Liver (tissue), 9 donors: Measurements from ENCODE around the gene LHFPL5. TPM values are rescaled to one million over a fixed set of nuclear protein-coding genes. Genes with fewer than 3 reads are reported as not detected.

ENCODE experiments used
- DNase-seq: peaks from one replicate; pipeline ENCODE4 v3.0.0-alpha.2; 2017; ENCODE audit warnings: low spot score
- H3K27ac ChIP-seq, 2 donors: one replicate each; pipeline ENCODE4 v1.7.0; 2013; ENCODE audit warnings: inconsistent platforms in 2 of 2, low read length in 2 of 2, control low read depth in 1 of 2, low read depth in 1 of 2, mild to moderate bottlenecking in 1 of 2
- H3K27me3 ChIP-seq, 4 donors: one replicate each; pipeline versions ENCODE4 v1.6.1 to v1.7.0; 2013; ENCODE audit warnings: low read length in 3 of 4, inconsistent platforms in 1 of 4, mild to moderate bottlenecking in 1 of 4, moderate library complexity in 1 of 4; ENCODE audit not compliant: control insufficient read depth in 4 of 4, insufficient read depth in 4 of 4
- H3K36me3 ChIP-seq, 4 donors: one replicate each; pipeline versions ENCODE4 v1.6.1 to v1.7.0; 2013; ENCODE audit warnings: low read length in 3 of 4, mild to moderate bottlenecking in 3 of 4, low read depth in 1 of 4, moderate library complexity in 1 of 4; ENCODE audit not compliant: control insufficient read depth in 4 of 4, insufficient read depth in 3 of 4
- H3K4me1 ChIP-seq, 4 donors: one replicate each; pipeline versions ENCODE4 v1.6.1 to v1.7.0; 2013; ENCODE audit warnings: low read length in 3 of 4, mild to moderate bottlenecking in 3 of 4, moderate library complexity in 1 of 4; ENCODE audit not compliant: control insufficient read depth in 4 of 4, insufficient read depth in 4 of 4
- H3K4me3 ChIP-seq, 3 donors: one replicate each; pipeline versions ENCODE4 v1.6.1 to v1.7.0; 2013; ENCODE audit warnings: low read length in 3 of 3, control low read depth in 1 of 3, low read depth in 1 of 3, mild to moderate bottlenecking in 1 of 3
- H3K9ac ChIP-seq, 2 donors: one replicate each; pipeline ENCODE4 v1.7.0; 2013; ENCODE audit warnings: low read length in 2 of 2, mild to moderate bottlenecking in 2 of 2, moderate library complexity in 2 of 2, control low read depth in 1 of 2, low read depth in 1 of 2
- H3K9me3 ChIP-seq, 4 donors: one replicate each; pipeline versions ENCODE4 v1.6.1 to v1.7.0; 2013; ENCODE audit warnings: low read length in 3 of 4; ENCODE audit not compliant: control insufficient read depth in 4 of 4
- ATF3 ChIP-seq: IDR thresholded peaks from 2 replicates; pipeline ENCODE4 v1.6.1; 2016; ENCODE audit warnings: antibody characterized with exemption
- EGR1 ChIP-seq, 2 donors: IDR thresholded peaks; 2 replicates each; pipeline ENCODE4 v1.6.1; 2016 to 2018; ENCODE audit warnings: antibody characterized with exemption in 2 of 2, low read depth in 2 of 2
- FOXA1 ChIP-seq: IDR thresholded peaks from 2 replicates; pipeline ENCODE4 v1.6.1; 2016; ENCODE audit warnings: antibody characterized with exemption
- FOXA2 ChIP-seq: IDR thresholded peaks from 2 replicates; pipeline ENCODE4 v1.6.1; 2016; ENCODE audit warnings: antibody characterized with exemption
- HNF4A ChIP-seq, 2 donors: conservative IDR thresholded peaks; 2 replicates each; pipeline ENCODE4 v1.6.1; 2016; ENCODE audit warnings: antibody characterized with exemption in 2 of 2, mild to moderate bottlenecking in 2 of 2
- HNF4G ChIP-seq: IDR thresholded peaks from 2 replicates; pipeline ENCODE4 v1.6.1; 2016; ENCODE audit warnings: antibody characterized with exemption
- JUND ChIP-seq, 2 donors: IDR thresholded peaks; 2 replicates each; pipeline ENCODE4 v1.6.1; 2016; ENCODE audit warnings: antibody characterized with exemption in 2 of 2
- MAX ChIP-seq: IDR thresholded peaks from 2 replicates; pipeline ENCODE4 v1.6.1; 2016; ENCODE audit warnings: antibody characterized with exemption
- RAD21 ChIP-seq, 2 donors: IDR thresholded peaks; 2 replicates each; pipeline ENCODE4 v1.6.1; 2016; ENCODE audit warnings: antibody characterized with exemption in 2 of 2, mild to moderate bottlenecking in 2 of 2
- REST ChIP-seq: IDR thresholded peaks from 2 replicates; pipeline ENCODE4 v1.6.1; 2016; ENCODE audit warnings: antibody characterized with exemption, mild to moderate bottlenecking
- RXRA ChIP-seq, 2 donors: IDR thresholded peaks; 2 replicates each; pipeline ENCODE4 v1.6.1; 2017 to 2018; ENCODE audit warnings: antibody characterized with exemption in 2 of 2, mild to moderate bottlenecking in 1 of 2
- SP1 ChIP-seq: IDR thresholded peaks from 2 replicates; pipeline ENCODE4 v1.6.1; 2018; ENCODE audit warnings: antibody characterized with exemption, mild to moderate bottlenecking
- TAF1 ChIP-seq: conservative IDR thresholded peaks from 2 replicates; pipeline ENCODE4 v1.6.1; 2016; ENCODE audit warnings: antibody characterized with exemption, mild to moderate bottlenecking
- YY1 ChIP-seq: IDR thresholded peaks from 2 replicates; pipeline ENCODE4 v1.6.1; 2016; ENCODE audit warnings: antibody characterized with exemption, mild to moderate bottlenecking
- ZBTB33 ChIP-seq: IDR thresholded peaks from 2 replicates; pipeline ENCODE4 v1.6.1; 2016; ENCODE audit warnings: antibody characterized with exemption
- WGBS: extraction: QIAGEN DNeasy Blood & Tissue Kit; methylation state at CpG from one replicate; pipeline ENCODE4 v1.1.7; 2013; 5-methylcytosine and 5-hydroxymethylcytosine counted together
- polyA plus RNA-seq, 2 donors: library from polyadenylated mRNA; stranded (reverse) in 1 of 2; unstranded in 1 of 2; fragments of 200-250 nt in 1 of 2; fragments of >200 nt in 1 of 2; fragmentation: Nextera tagmentation in 1 of 2; extraction: Ambion mirVana in 1 of 2; gene quantifications; one replicate each; pipeline versions ENCODE4 v1.2.1 to v1.2.3, GENCODE V29; 2013 to 2015
- total RNA-seq, 2 donors: library from RNA; depleted of rRNA; stranded (reverse); fragments of >200 nt; gene quantifications; one replicate each; pipeline ENCODE4 v1.2.3, GENCODE V29; 2014
- donor health status: healthy.
- donor health status: healthy.
- donor health status: healthy.
- donor health status: healthy.
- donor health status: healthy.

LHFPL5 gene
- total and polyA plus RNA-seq, 4 donors, result not detected

DNA sequence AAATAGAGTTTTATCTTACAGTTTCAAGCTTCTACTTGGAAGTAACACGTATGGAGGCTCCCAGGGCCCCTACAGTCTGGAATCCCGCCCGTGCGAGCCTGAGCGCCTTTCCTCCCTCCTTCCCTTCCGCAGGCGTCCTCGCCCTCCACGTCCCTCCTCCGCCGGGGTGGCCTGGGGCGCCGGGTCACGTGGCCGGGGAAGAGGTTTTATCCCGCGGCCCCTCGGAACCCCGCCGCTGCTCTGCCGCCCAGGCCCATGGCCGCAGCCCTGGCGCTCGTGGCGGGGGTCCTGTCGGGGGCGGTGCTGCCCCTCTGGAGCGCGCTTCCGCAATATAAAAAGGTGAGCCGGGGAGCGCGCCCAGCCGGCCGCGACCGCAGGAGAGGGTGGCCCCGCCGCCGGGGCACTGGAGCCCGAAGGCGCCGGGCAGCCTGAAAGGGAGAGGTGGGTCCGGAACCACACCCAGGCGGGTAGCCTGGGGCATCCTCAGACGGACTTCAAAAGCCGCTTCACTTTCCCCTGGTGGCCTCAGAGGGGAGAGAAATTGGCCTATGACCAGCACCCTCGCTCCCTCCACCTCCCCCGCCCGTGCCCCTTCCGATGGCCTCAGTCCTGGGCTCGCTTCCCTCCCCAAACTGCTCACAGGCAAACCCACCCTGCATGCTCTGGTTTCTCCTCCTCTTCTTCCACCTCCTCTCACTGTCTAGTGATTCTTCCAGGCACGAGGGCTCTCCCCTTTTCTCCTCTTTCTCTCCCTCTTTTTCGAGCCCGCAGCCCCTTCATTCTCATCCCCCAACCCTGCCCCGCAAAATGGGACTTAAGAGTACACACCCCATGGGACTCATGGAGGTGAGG lies 28.6 kb upstream of the LHFPL5 start, which contains the start of gene CLPSL2:
Gene CLPSL2 (plus strand): TSS at position 235 of the 852 bp plus-strand sequence. CDS start 21 bp downstream, at position 256.
- Histone ChIP-seq H3K9ac (no peak within 1 kb of the TSS), H3K4me1 (peaks cover 0 to 6% (median 3%) of the 10 kb centered on the region in 4 donors), H3K4me3 (peak within 1 kb of the TSS in 2 of 3 donors; percentile 14 to 57), H3K27ac (no peak within 1 kb of the TSS), H3K36me3 (no peaks in the 10 kb centered on the region), H3K27me3 (no peaks in the 10 kb centered on the region), H3K9me3 (no peaks in the 10 kb centered on the region)
- TF ChIP-seq ATF3 (no peak), HNF4G (no peak), RAD21 (IDR thresholded peaks at IDR 0.05) (no peak)
- no peak for DNase-seq
- 6% methylated on average over 56 of the region's 56 CpGs for WGBS

- H3K36me3 ChIP-seq, result no peaks in the 10 kb centered on the region
- H3K4me1 ChIP-seq, result peaks cover 0 to 6% (median 3%) of the 10 kb centered on the region in 4 donors
- no peak for DNase-seq
- H3K9ac ChIP-seq, result no peak overlapping the region
- TF ChIP-seq RAD21 (IDR thresholded peaks at IDR 0.05), result no peak
- TF ChIP-seq ZBTB33, result no peak
- no peaks in the 10 kb centered on the region for H3K27me3 ChIP-seq
- WGBS, result 87% methylated on average over 10 of the region's 10 CpGs
- H3K4me3 ChIP-seq, result no peak overlapping the region
- H3K9me3 ChIP-seq, result no peaks in the 10 kb centered on the region
- no peak overlapping the region for H3K27ac ChIP-seq
Measured at GRCh38 chr6:35777356-35778102, 27.6 kb upstream of the LHFPL5 start.

DNA sequence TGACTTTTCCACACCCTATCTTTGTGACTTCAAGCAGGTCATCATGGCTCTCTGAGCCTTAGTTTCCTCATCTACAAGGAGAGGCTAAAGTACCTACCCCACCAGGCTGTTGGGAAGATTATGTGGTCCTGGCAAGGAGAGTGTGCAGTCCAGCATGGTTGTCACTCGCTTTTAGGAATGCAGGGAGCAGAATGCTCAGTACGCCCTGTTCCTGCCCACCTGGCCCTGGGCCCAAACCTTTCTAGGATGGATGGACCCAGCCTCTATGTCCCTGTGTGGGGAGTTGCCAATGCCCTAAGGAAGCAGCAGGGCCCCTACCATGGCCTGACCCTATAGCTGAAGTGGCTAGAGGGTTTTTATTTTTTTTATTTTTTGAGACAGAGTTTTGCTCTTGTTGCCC lies 26.7 kb upstream of the LHFPL5 start:
- H3K4me1 ChIP-seq, result peaks cover 0 to 6% (median 3%) of the 10 kb centered on the region in 4 donors
- no peaks in the 10 kb centered on the region for H3K36me3 ChIP-seq
- H3K27ac ChIP-seq, result no peak overlapping the region
- H3K4me3 ChIP-seq, result no peak overlapping the region
- no peak for DNase-seq
- H3K27me3 ChIP-seq, result no peaks in the 10 kb centered on the region
- H3K9ac ChIP-seq, result no peak overlapping the region
- no peaks in the 10 kb centered on the region for H3K9me3 ChIP-seq
- WGBS, result 95% methylated on average over 2 of the region's 2 CpGs
- TF ChIP-seq TAF1, result no peak
- TF ChIP-seq FOXA2, result no peak
- TF ChIP-seq REST, result no peak
- no peak for TF ChIP-seq EGR1 (IDR thresholded peaks at IDR 0.05; ENCODE audit: low read depth in 2 of 2)
- no peak for TF ChIP-seq SP1
- no peak for TF ChIP-seq ATF3
- no peak for TF ChIP-seq MAX
- no peak for TF ChIP-seq RXRA (IDR thresholded peaks at IDR 0.05)
- TF ChIP-seq JUND (IDR thresholded peaks at IDR 0.05), result no peak
- no peak for TF ChIP-seq FOXA1
- no peak for TF ChIP-seq ZBTB33
- TF ChIP-seq YY1, result no peak
- TF ChIP-seq HNF4A (conservative IDR thresholded peaks at IDR 0.05), result no peak
- TF ChIP-seq HNF4G, result no peak
